HK-2 (cell line): ENCODE results near the gene ADRA2C.

ENCODE experiments used
- DNase-seq: peaks from one replicate; pipeline ENCODE4 v3.0.0-alpha.2; 2018; ENCODE audit not compliant: unreplicated experiment

The ADRA2C gene

DNA sequence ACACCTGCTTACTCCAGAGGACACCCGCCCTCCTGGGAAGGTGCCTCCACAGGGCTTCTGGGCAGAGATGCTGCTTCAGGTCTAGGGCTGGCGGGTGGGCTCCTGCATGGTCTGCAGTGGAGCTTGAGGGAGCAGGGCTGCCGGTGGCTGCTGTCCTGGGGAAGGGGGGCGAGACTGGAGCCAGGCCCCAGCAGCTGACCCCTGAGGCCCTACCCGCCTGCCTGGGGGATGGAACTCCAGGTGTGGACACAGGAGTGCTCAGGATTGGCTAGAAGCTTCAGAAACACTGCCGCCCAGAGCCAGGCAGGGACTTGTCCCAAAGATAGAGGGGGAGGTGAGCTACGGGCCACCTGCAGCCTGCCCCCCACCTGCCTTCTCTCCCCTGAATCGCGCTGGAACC is 33.0 kb upstream of the ADRA2C start:
- no peak for DNase-seq

GRCh38 chr4:3735196-3735595 is 31.0 kb upstream of the ADRA2C start:
- DNase-seq, result no peak

GRCh38 chr4:3736290-3736689 is 29.9 kb upstream of the ADRA2C start:
- DNase-seq, result no peak

GRCh38 chr4:3736806-3737205 is 29.4 kb upstream of the ADRA2C start:
- DNase-seq, result no peak

DNA sequence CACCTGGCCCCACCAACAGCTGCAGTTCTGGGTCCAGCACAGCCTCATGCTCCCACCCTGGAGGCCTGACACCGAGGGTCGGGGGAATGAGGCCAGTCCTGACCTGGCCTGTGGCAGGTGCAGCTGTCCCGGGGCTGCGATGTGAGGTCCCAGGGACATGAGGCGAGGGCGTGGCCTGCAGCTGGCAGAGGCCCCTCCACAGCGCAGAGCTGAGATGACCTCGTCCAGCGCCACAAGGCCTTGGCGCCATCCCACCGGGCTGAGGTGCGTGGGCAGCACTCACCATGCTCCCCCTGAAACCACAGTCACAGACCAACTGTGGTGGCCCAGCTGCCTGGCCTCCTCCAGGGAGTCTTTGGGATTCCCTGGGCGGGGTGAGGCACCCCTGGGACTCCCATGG is 26.6 kb upstream of the ADRA2C start:
- no peak for DNase-seq

DNA sequence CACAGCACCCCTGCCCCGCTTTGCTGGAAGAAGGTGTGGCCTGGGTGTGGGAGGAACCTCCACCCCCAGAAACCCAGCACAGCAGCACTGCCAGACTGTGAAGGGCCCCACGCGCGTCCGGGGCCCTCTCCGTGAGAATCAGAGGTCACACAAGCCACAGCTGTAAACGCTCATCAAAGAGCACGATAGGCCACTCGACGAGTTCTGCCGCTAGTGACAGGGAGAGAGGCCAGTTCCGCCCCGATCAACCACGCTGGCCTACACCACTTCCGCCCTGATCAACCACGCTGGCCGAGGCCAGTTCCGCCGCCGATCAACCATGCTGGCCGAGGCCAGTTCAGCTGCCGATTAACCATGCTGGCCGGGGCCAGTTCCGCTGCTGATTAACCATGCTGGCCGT is 25.9 kb upstream of the ADRA2C start:
- DNase-seq, result no peak

DNA sequence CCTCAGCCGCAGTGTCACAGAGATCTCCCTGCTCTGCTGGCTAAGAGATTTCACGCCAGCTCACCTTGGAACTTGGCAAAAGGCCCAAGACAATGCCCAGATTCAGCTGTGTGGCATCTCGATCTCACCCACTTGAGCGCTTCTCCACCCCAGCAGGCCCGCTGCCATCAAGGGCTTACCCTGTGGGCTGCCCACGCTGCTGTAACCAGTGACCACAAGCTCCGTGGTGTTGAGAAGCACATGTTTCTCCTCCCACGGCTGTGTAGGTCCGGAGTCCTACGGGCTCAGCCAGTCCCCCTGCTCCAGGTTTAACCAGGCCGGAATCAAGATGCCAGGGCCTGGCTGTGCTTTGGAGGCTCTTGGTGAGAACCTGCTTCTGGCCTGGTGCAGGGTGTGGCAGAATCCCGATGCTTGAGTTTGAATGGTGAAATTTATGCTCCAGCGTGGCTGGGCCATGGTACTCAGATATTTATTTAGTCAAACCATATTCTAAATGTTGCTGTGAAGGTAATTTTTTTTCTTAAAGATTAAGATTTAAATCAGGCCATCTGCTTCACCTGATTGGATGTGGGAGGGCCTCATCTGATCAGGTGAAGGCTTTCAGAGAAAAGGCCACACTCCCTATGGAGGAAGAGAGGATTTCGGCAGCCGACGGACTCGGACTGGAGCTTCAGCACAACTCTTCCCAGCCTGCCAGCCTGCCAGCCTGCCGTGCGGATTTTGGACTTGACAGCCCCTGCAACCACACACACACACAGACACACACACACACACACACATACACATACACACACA is 24.8 kb upstream of the ADRA2C start:
- DNase-seq, result no peak

GRCh38 chr4:3742610-3743009 is 23.6 kb upstream of the ADRA2C start:
- no peak for DNase-seq

- DNase-seq, result no peak
These were observed 22.0 kb upstream of the ADRA2C start for GRCh38 chr4:3744232-3744631.

DNA sequence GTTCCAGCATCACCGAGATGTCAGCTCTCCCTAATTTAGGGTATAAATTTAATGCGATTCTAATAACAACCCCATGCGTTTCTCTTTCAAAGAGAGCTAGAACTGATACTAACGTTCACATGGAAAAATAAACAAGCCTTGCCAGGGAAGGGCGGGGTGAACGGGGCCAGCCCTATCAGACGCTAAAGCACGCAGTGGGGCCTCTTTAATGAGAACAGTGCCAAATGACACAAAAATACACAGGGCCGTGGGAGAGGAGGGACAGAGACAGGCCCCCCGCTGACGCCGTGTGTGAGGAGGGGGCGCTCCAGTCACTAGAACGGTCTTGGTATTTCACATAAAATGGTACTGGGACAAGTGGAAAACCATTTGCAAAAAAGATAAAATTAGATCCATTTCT is 21.3 kb upstream of the ADRA2C start:
- DNase-seq, result no peak

DNA sequence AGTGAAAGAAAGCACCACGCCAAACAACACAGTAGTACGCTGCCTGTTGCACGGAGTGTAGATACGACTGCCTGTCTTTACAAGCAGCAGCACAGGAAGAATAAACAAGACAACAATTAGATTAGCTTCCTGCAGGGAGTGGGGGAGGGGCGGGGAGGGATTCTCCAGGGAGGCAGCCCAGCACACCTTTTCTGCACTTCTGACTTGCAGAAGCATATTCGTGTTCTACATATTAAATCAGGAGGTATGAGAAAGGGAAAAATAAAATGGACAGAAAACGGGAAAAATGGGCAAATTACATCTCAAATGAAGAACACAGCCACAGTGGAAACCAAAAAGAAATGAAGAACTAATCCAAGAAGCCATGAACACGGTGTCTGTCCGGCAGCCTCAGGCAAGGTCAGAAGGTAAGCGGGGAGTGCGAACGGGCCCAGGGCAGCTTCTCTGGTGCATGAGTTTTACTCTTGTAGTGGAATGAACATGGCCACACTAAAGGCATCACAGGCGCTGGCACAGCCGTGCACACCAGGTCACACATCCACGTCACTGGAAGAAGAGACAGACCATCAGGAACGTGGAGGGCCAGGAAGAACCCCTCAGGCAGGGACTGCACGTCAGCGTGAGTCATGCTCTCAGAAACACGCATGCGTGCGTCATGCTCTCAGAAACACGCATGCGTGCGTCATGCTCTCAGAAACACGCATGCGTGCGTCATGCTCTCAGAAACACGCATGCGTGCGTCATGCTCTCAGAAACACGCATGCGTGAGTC is 20.1 kb upstream of the ADRA2C start:
- DNase-seq, result no peak

GRCh38 chr4:3746701-3747580 is 19.2 kb upstream of the ADRA2C start:
- peak; percentile 14 for DNase-seq

GRCh38 chr4:3747581-3747904 is 18.6 kb upstream of the ADRA2C start:
- DNase-seq, result no peak

GRCh38 chr4:3748136-3748898 is 17.9 kb upstream of the ADRA2C start:
- no peak for DNase-seq

GRCh38 chr4:3749081-3749480 is 17.1 kb upstream of the ADRA2C start:
- DNase-seq, result no peak

DNA sequence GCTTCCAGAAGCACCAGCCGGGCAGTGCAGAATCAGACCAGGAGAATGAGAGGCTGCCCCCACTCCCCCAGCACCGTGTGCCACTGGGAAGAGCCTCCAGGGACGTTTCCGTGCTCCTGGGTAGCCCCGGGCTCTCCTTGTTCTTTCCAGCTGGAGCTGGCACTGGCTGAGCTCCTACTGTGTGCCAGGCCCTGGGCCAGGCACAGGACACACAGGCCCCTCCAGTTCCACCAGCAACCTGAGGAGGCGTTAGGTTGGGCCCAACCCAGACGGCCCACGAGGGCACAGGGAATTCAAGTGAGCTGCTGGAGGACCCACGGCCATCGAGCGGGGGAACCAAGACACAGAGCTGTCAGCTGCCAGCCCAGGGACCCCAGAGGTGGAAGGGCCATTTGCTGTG is 15.9 kb upstream of the ADRA2C start:
- DNase-seq, result no peak

GRCh38 chr4:3752022-3752421 is 14.2 kb upstream of the ADRA2C start:
- no peak for DNase-seq

DNA sequence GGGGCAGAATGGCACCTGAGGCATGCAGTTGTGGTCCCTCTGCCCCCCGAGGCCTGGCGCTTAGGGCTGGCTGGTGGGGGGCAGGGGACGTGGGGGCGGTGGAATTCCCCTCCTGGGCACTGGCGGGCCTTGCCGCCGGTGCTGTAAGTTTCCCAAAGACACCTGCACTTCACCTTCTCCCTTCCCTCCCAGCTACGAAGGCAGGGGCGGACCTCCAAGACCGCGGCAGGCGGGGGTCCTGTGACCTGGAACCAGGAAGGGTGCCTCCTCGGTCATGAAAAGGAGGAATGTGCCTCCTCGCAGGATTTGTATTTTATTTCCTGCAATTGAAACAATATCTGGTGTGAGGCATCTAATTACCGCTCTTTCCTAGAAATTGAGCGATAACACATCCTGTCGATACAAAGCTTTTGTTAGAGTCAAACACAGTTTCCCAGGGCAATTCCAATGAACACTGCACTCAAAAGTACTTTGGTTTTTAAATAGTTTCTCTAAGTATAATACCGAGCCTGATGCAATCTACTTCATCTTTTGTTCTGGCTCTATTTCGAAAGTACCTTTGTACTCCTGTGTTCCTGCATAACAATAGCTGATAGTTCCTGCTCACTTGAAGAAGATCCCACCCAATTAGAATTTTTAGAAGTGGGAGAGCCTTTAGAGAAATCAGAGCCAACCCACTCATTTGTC is 12.3 kb upstream of the ADRA2C start:
- no peak for DNase-seq

- DNase-seq, result no peak
These were observed 9.7 kb upstream of the ADRA2C start for GRCh38 chr4:3756343-3757059.

GRCh38 chr4:3759236-3759635 is 6.9 kb upstream of the ADRA2C start:
- DNase-seq, result no peak

- no peak for DNase-seq
These were observed 5.8 kb upstream of the ADRA2C start for GRCh38 chr4:3760346-3760745.
